ENCODE data around the gene SLC35A4.
"Not testable (repeated sequence)": the region's sequence is repeated elsewhere in the genome, so short reads cannot be mapped to it uniquely, and the experiment has no call there.

SLC35A4 gene

GRCh38 chr5:140560227-140560626 is 4.4 kb upstream of the SLC35A4 start:
- no peak for DNase-seq

GRCh38 chr5:140561753-140562523 is 2.7 kb upstream of the SLC35A4 start:
- DNase-seq = no peak

GRCh38 chr5:140563596-140563995 is 1.0 kb upstream of the SLC35A4 start:
- no peak for DNase-seq

GRCh38 chr5:140565024-140565779 is 574 bp downstream of the SLC35A4 start:
- DNase-seq = no peak

GRCh38 chr5:140565780-140566095 is 1.1 kb downstream of the SLC35A4 start:
- no peak for DNase-seq

GRCh38 chr5:140566665-140567064 is 2.0 kb downstream of the SLC35A4 start:
- no peak for DNase-seq

GRCh38 chr5:140567136-140567818 is 2.6 kb downstream of the SLC35A4 start:
- DNase-seq = no peak

GRCh38 chr5:140567871-140568270 is 3.2 kb downstream of the SLC35A4 start:
- DNase-seq = no peak

- no peak for DNase-seq
Observed at GRCh38 chr5:140568443-140569063, 3.9 kb downstream of the SLC35A4 start.

- DNase-seq = no peak
Observed at GRCh38 chr5:140569197-140569596, 4.6 kb downstream of the SLC35A4 start.

GRCh38 chr5:140570058-140570457 is 5.4 kb downstream of the SLC35A4 start:
- no peak for DNase-seq

GRCh38 chr5:140570488-140570887 is 5.9 kb downstream of the SLC35A4 start:
- no peak for DNase-seq

GRCh38 chr5:140571105-140571504 is 6.5 kb downstream of the SLC35A4 start:
- DNase-seq = no peak

GRCh38 chr5:140573683-140574082 is 9.1 kb downstream of the SLC35A4 start:
- DNase-seq = no peak

- no peak for DNase-seq
Observed at GRCh38 chr5:140574165-140574564, 9.5 kb downstream of the SLC35A4 start.

- no peak for DNase-seq
Observed at GRCh38 chr5:140575309-140575708, 10.7 kb downstream of the SLC35A4 start.

- no peak for DNase-seq
Observed at GRCh38 chr5:140576776-140577201, 12.2 kb downstream of the SLC35A4 start.

GRCh38 chr5:140579188-140579747 is 14.6 kb downstream of the SLC35A4 start:
- not testable (repeated sequence) for DNase-seq

- no peak for DNase-seq
Observed at GRCh38 chr5:140587495-140587894, 22.9 kb downstream of the SLC35A4 start.

GRCh38 chr5:140588311-140589070 is 23.9 kb downstream of the SLC35A4 start:
- no peak for DNase-seq

GRCh38 chr5:140590861-140591260 is 26.2 kb downstream of the SLC35A4 start:
- no peak for DNase-seq

GRCh38 chr5:140591747-140592372 is 27.2 kb downstream of the SLC35A4 start:
- DNase-seq = no peak

All from activated gamma-delta T cell treated with Interleukin-2 at 50 U/mL for 16 hours (primary cell).